NT2/D1 (cell line): ENCODE data around the gene TP53BP2.
"Not testable (repeated sequence)": the region's sequence is repeated elsewhere in the genome, so short reads cannot be mapped to it uniquely, and the experiment has no call there.

Source experiments
- DNase-seq: peaks from one replicate; pipeline ENCODE4 v3.0.0-alpha.2; 2011; ENCODE audit warnings: low read depth, low spot score
- H3K27me3 ChIP-seq: 2 replicates; pipeline ENCODE4 v1.6.0; 2011; ENCODE audit warnings: mild to moderate bottlenecking; ENCODE audit not compliant: insufficient read length, insufficient read depth
- H3K36me3 ChIP-seq: 2 replicates; pipeline ENCODE4 v1.6.1; 2011; ENCODE audit warnings: mild to moderate bottlenecking, low read length, mixed read lengths; ENCODE audit not compliant: insufficient read depth, insufficient read length
- H3K4me1 ChIP-seq: 2 replicates; pipeline ENCODE4 v1.5.1; 2011; ENCODE audit not compliant: insufficient read depth, insufficient read length
- H3K4me3 ChIP-seq: 2 replicates; pipeline ENCODE4 v1.5.1; 2011; ENCODE audit warnings: low read depth; ENCODE audit not compliant: insufficient read length
- H3K9ac ChIP-seq: 2 replicates; pipeline ENCODE4 v1.6.0; 2011; ENCODE audit warnings: low read depth; ENCODE audit not compliant: insufficient read length
- H3K9me3 ChIP-seq: 2 replicates; pipeline ENCODE4 v1.5.1; 2011; ENCODE audit warnings: mild to moderate bottlenecking, low read length; ENCODE audit not compliant: insufficient read depth
- SUZ12 ChIP-seq: IDR thresholded peaks from 2 replicates; pipeline ENCODE4 v1.6.1; 2011; ENCODE audit not compliant: insufficient read length, insufficient read depth; ENCODE audit errors: extremely low read depth
- YY1 ChIP-seq: IDR thresholded peaks from 2 replicates; pipeline ENCODE4 v1.6.1; 2011; ENCODE audit not compliant: insufficient read length, insufficient read depth
- ZNF274 ChIP-seq: IDR thresholded peaks from 2 replicates; pipeline ENCODE4 v1.6.1; 2011; ENCODE audit warnings: mild to moderate bottlenecking, low read depth, low read length

TP53BP2 gene

DNA sequence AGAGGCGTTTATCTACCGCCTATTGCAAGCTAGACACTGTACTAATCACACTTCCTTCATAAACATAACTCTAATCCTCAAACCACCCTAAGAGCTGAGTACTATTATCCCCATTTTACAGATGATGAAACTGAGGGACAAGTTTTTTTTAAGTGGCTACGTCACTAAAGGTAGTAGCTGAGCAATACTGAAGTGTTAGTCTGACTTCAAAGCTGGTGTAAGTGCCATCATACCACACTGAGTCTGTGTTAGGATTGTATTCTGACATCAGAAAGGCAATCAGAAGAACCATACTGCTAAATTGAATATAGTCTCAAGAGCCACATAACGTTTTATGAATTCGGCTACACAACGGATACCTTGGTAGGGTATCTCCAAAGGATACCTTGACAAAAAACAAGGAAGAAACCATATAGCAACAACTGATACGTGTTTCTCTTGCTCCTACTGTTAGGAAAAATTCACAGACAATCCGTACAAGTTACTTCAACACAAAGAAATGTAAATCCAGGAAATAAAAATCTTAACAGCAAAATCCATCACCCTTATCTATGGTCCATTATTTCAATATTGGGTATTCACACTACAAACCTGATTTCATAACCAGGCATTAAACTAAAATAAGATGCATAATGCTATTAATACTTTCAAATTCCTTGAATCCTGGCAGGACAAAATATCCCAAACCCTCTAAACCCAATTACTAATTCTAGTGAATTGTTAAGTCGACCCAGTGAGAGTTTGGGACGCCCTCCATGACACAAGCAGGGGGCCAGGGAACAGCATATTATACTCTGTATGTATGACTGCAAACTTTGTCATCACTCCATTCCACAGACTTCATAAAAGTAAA lies 1.6 kb downstream of the TP53BP2 start:
- peaks cover 5% of the 10 kb centered on the region; the same call in 1 of the 2 replicates for H3K9me3 ChIP-seq
- peak overlapping the region; percentile 77 for H3K4me3 ChIP-seq
- no peaks in the 10 kb centered on the region for H3K27me3 ChIP-seq
- peak overlapping the region; percentile 84 for H3K9ac ChIP-seq
- no peak for DNase-seq
- H3K36me3 ChIP-seq, result no peaks in the 10 kb centered on the region
- TF ChIP-seq SUZ12 (no peak), YY1 (no peak), ZNF274 (no peak)
- no peaks in the 10 kb centered on the region for H3K4me1 ChIP-seq

GRCh38 chr1:223842784-223843183 lies 3.0 kb downstream of the TP53BP2 start:
- TF ChIP-seq YY1, result no peak
- no peak for TF ChIP-seq SUZ12
- TF ChIP-seq ZNF274, result no peak

DNA sequence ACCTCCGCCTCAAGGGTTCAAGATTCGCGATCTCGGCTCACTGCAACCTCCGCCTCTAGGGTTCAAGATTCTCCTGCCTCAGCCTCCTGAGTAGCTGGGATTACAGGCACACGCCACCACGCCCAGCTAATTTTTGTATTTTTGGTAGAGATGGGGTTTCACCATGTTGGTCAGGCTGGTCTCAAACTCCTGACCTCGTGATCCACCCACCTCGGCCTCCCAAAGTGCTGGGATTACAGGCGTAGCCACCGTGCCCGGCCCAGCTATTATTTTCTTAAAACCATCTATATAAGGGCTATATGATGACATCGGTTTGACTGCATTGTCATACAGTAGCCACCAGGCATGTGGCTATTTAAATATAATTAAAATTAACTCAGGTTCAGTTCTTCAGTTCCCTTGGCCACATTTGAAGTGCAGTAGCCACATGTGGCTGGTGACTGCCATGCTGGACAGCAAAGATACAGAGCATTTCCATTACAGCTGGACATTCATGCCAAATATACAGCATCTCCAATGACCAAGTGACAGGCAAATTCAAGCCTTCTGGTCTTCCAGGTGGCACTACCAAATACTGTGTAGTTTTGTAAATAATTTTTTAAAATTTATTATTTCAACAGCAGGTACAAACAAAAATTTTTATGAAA lies 3.6 kb downstream of the TP53BP2 start:
- not testable (repeated sequence) for DNase-seq, H3K27me3 ChIP-seq, H3K4me1 ChIP-seq, H3K9me3 ChIP-seq, H3K9ac ChIP-seq, H3K4me3 ChIP-seq, H3K36me3 ChIP-seq

More at GRCh38 chr1:223842784-223843183, 3.0 kb downstream of the TP53BP2 start:
- Histone ChIP-seq H3K4me1 (no peaks in the 10 kb centered on the region), H3K27me3 (no peaks in the 10 kb centered on the region), H3K4me3 (no peak overlapping the region), H3K9me3 (no peaks in the 10 kb centered on the region), H3K36me3 (no peaks in the 10 kb centered on the region), H3K9ac (no peak overlapping the region)
- no peak for DNase-seq

- TF ChIP-seq SUZ12, result no peak
- no peak for TF ChIP-seq YY1
- TF ChIP-seq ZNF274, result no peak
- Histone ChIP-seq H3K9ac (no peak overlapping the region), H3K36me3 (no peaks in the 10 kb centered on the region), H3K9me3 (no peaks in the 10 kb centered on the region), H3K27me3 (no peaks in the 10 kb centered on the region), H3K4me3 (no peak overlapping the region), H3K4me1 (no peaks in the 10 kb centered on the region)
- DNase-seq, result no peak
These were observed 5.5 kb downstream of the TP53BP2 start for GRCh38 chr1:223840254-223840653.

- no peak overlapping the region for H3K4me3 ChIP-seq
- no peaks in the 10 kb centered on the region for H3K36me3 ChIP-seq
- H3K27me3 ChIP-seq, result no peaks in the 10 kb centered on the region
- DNase-seq, result no peak
- no peaks in the 10 kb centered on the region for H3K4me1 ChIP-seq
- TF ChIP-seq YY1 (no peak), SUZ12 (no peak), ZNF274 (no peak)
- H3K9ac ChIP-seq, result no peak overlapping the region
- H3K9me3 ChIP-seq, result no peaks in the 10 kb centered on the region
These were observed 7.5 kb downstream of the TP53BP2 start for GRCh38 chr1:223838125-223838854.

GRCh38 chr1:223837687-223838086 lies 8.1 kb downstream of the TP53BP2 start:
- TF ChIP-seq YY1 (no peak), ZNF274 (no peak), SUZ12 (no peak)
- Histone ChIP-seq H3K9me3 (no peaks in the 10 kb centered on the region), H3K36me3 (no peaks in the 10 kb centered on the region), H3K27me3 (no peaks in the 10 kb centered on the region), H3K9ac (no peak overlapping the region), H3K4me1 (no peaks in the 10 kb centered on the region), H3K4me3 (no peak overlapping the region)
- no peak for DNase-seq

DNA sequence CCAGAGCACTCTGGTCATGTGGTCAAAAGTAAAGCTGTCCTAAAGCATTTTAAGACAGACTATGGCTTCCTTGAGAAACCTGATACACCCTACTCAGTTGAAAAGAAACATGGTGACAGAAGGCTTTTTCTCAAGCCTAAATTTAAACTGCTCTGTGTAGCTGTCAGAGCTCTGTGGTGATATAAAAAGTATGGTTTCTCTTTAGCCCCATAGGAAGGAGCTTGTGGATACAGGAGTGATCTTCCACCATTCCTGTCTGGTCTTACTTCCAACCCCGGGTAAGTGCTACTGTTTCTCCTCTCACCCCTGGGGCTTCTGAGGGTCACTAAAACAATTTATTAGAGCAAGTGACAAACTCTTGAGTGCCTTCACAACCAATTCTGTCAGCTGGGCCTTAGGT lies 8.5 kb downstream of the TP53BP2 start:
- H3K9me3 ChIP-seq, result no peaks in the 10 kb centered on the region
- no peaks in the 10 kb centered on the region for H3K27me3 ChIP-seq
- no peaks in the 10 kb centered on the region for H3K36me3 ChIP-seq
- no peak overlapping the region for H3K9ac ChIP-seq
- no peak for TF ChIP-seq ZNF274
- no peak for TF ChIP-seq SUZ12
- no peak for TF ChIP-seq YY1
- no peaks in the 10 kb centered on the region for H3K4me1 ChIP-seq
- no peak overlapping the region for H3K4me3 ChIP-seq
- DNase-seq, result no peak
